ENCODE measurements around the gene LYPD4. TPM values are rescaled to one million over a fixed set of nuclear protein-coding genes. Genes with fewer than 3 reads are reported as not detected.

Gene LYPD4
- total RNA-seq, 4 donors from 2014 or later = not detected

GRCh38 chr19:41853768-41854167, 9.3 kb upstream of the LYPD4 start:
- Histone ChIP-seq H3K27me3 (peaks cover 3% of the 10 kb centered on the region), H3K27ac (no peak overlapping the region), H3K36me3 (no peaks in the 10 kb centered on the region), H3K4me3 (no peak overlapping the region), H3K9me3 (no peaks in the 10 kb centered on the region), H3K4me1 (no peaks in the 10 kb centered on the region)
- TF ChIP-seq EP300 (IDR thresholded peaks at IDR 0.05) = no peak
- TF ChIP-seq CTCF (IDR thresholded peaks at IDR 0.05) = no peak
- no peak for DNase-seq (ENCODE audit: low spot score in 2 of 2)
- 43% methylated on average over 2 of the region's 2 CpGs for WGBS

- H3K4me1 ChIP-seq = no peaks in the 10 kb centered on the region
- DNase-seq (ENCODE audit: low spot score in 2 of 2) = no peak
- WGBS = 67% methylated on average over 2 of the region's 2 CpGs
- no peaks in the 10 kb centered on the region for H3K9me3 ChIP-seq
- H3K27me3 ChIP-seq = peaks cover 4% of the 10 kb centered on the region
- H3K27ac ChIP-seq = no peak overlapping the region
- H3K36me3 ChIP-seq = no peaks in the 10 kb centered on the region
- no peak for TF ChIP-seq EP300 (IDR thresholded peaks at IDR 0.05)
- no peak for TF ChIP-seq POLR2A (IDR thresholded peaks at IDR 0.05)
- no peak for TF ChIP-seq CTCF (IDR thresholded peaks at IDR 0.05)
- TF ChIP-seq POLR2AphosphoS5 (IDR thresholded peaks at IDR 0.05) = no peak
- no peak overlapping the region for H3K4me3 ChIP-seq
These were observed 8.9 kb upstream of the LYPD4 start for GRCh38 chr19:41853344-41853743.

GRCh38 chr19:41851456-41851855, 7.0 kb upstream of the LYPD4 start:
- WGBS = 41% methylated on average over 4 of the region's 4 CpGs
- Histone ChIP-seq H3K27me3 (peaks cover 4% of the 10 kb centered on the region), H3K27ac (no peak overlapping the region), H3K4me3 (no peak overlapping the region), H3K9me3 (no peaks in the 10 kb centered on the region), H3K36me3 (no peaks in the 10 kb centered on the region), H3K4me1 (no peaks in the 10 kb centered on the region)
- no peak for TF ChIP-seq EP300 (IDR thresholded peaks at IDR 0.05)
- TF ChIP-seq POLR2A (IDR thresholded peaks at IDR 0.05) = no peak
- no peak for TF ChIP-seq CTCF (IDR thresholded peaks at IDR 0.05)
- DNase-seq (ENCODE audit: low spot score in 2 of 2) = no peak

- TF ChIP-seq EP300 (IDR thresholded peaks at IDR 0.05) (no peak), POLR2A (IDR thresholded peaks at IDR 0.05) (no peak), CTCF (IDR thresholded peaks at IDR 0.05) (no peak), POLR2AphosphoS5 (IDR thresholded peaks at IDR 0.05) (no peak)
- WGBS = 62% methylated on average over 5 of the region's 5 CpGs
- Histone ChIP-seq H3K4me3 (no peak overlapping the region), H3K4me1 (no peaks in the 10 kb centered on the region), H3K27me3 (peaks cover 4% of the 10 kb centered on the region), H3K36me3 (no peaks in the 10 kb centered on the region), H3K9me3 (no peaks in the 10 kb centered on the region), H3K27ac (no peak overlapping the region)
- no peak for DNase-seq (ENCODE audit: low spot score in 2 of 2)
These were observed 5.9 kb upstream of the LYPD4 start for GRCh38 chr19:41850381-41850780.

GRCh38 chr19:41849067-41849466, 4.6 kb upstream of the LYPD4 start:
- no peaks in the 10 kb centered on the region for H3K36me3 ChIP-seq
- H3K27me3 ChIP-seq = peaks cover 8% of the 10 kb centered on the region
- DNase-seq (ENCODE audit: low spot score in 2 of 2) = no peak
- H3K27ac ChIP-seq = no peak overlapping the region
- 94% methylated on average over 2 of the region's 2 CpGs for WGBS
- H3K9me3 ChIP-seq = no peaks in the 10 kb centered on the region
- no peak for TF ChIP-seq EP300 (IDR thresholded peaks at IDR 0.05)
- H3K4me3 ChIP-seq = no peak overlapping the region
- H3K4me1 ChIP-seq = no peaks in the 10 kb centered on the region

GRCh38 chr19:41848666-41849065, 4.2 kb upstream of the LYPD4 start:
- Histone ChIP-seq H3K4me3 (no peak overlapping the region), H3K36me3 (no peaks in the 10 kb centered on the region), H3K9me3 (no peaks in the 10 kb centered on the region), H3K27ac (no peak overlapping the region), H3K27me3 (peaks cover 8% of the 10 kb centered on the region), H3K4me1 (no peaks in the 10 kb centered on the region)
- TF ChIP-seq POLR2A (IDR thresholded peaks at IDR 0.05) (no peak), CTCF (IDR thresholded peaks at IDR 0.05) (no peak), POLR2AphosphoS5 (IDR thresholded peaks at IDR 0.05) (no peak), EP300 (IDR thresholded peaks at IDR 0.05) (no peak)
- DNase-seq (ENCODE audit: low spot score in 2 of 2) = no peak
- WGBS = 89% methylated on average over 6 of the region's 6 CpGs
